Stimulated activated CD4-positive, alpha-beta T cell treated with anti-CD3 and anti-CD28 coated beads, TNF-alpha, amount 100 ng/mL, for 1 hour (primary cell): ENCODE results near the gene PDZRN3.

ENCODE experiments used
- DNase-seq, 3 donors: peaks; one replicate each; pipeline ENCODE4 v3.0.0-alpha.2; 2020; ENCODE audit warnings: low read depth in 3 of 3, low spot score in 1 of 3

The PDZRN3 gene

DNA sequence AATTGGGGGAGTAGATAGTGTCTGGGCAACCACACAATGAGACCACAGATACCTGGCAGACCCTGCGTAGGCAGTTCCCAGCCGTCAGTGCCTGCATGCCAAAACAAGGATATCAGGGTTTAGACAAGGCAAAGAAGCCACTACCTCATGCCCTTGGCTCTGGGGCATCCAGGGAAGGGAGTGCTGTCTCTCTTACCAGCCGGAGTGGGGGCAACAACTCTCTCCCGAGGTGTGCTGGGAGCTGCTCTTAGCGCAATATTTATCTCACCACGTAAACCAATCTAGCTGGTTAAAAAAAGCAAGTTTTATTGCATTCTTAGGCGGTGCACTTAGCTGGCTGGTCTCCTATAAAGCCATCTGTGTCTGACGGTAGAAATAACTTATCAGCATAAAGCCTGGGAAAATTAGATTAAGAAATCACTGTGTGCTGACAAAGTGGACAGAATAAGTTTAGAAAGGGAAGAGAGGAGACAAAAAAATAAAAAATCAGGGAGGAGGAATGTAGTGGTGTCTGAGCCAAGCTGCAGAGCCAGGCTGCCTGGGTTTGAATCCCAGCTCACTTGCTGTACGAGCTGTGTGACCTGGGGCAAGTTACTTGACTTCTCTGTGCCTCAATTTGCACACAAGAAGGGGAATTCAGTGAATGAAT is 273.2 kb downstream of the PDZRN3 start:
- DNase-seq = no peak

DNA sequence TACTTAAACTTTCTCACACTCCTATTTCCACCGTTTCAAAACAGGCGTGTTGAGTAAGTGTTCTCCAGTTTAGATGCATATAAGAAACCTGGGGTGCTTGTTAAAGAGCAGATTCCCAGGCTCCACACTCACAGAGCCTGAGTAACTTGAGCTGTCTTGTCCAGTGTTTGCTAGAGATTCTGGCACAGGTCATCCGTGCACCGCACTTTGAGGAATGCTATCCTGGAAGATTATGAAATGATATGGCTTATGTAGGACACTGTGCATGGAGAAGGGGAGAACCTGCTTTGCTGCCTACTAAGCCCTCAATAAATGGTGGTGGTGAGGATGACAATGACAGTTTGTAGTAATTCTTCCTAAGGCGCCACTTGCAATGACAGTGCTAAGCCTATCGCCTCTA is 273.7 kb downstream of the PDZRN3 start:
- DNase-seq = no peak

DNA sequence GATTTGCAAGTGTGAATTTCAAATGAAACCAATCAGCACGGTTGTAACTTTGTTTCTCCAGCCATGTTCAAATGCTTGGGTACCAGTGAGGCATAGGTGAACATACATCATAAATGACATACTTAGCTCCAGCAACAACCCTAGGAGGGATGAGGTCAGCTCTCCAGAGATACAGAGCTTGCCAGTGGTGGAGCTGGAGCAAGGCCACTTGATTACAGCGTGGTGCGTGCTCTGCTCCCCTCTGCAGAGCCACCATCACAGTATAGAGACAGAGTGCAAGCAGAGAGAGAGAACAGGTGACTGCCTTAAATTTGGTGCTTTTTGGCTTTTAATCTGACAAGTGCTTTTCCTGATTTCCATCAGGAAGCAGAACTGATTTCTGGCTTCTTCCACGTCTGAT is 275.1 kb downstream of the PDZRN3 start:
- no peak for DNase-seq

DNA sequence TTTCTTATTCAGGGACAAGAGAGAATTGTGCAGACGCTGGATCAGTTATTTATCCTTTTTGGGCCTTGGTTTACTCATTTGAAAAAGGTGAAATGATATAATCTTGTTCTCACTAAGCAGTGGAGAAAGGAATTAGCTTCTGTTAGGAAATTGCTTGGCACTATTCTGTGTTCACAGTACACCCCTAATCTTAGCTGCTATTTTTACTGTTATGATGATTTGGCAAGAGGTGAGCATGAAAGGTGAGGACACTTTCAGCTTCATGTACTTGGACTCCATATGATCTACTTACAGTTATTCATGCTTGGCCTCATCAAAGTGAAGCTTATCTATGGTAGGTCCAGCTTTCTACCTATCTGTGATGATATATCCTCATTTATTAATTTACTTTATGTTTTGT is 282.7 kb downstream of the PDZRN3 start:
- no peak for DNase-seq

DNA sequence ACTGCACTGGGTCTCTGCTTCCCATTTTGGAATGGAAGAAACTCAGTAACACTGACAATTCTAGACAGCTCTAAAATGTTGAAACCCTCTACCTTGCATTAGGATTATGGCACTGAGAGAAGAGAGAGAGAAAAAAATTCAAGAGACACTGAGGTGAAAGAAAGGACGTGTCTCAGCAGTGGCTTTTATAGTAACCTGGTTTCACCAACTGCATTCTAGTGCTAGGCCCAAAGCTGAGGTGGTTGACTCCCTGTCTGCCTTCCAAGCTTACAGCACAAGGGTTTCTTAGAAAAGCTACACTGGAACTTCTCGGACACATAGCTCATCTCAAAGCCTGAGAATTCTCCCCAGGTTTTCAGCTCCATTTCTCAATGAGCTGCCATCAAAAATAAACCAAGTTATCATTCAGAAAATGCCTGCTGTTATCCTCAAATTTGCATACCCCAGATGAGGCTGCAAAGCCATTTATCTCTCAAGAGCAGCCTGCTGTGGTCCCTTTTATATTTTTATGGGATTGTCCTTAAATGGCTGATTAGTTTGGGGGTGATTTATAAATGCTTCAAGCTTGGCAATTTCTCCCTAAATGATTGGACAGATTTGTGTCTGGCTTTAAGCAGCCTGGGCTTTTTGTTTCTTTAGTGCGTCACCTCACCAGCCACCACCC is 283.3 kb downstream of the PDZRN3 start:
- DNase-seq = no peak

DNA sequence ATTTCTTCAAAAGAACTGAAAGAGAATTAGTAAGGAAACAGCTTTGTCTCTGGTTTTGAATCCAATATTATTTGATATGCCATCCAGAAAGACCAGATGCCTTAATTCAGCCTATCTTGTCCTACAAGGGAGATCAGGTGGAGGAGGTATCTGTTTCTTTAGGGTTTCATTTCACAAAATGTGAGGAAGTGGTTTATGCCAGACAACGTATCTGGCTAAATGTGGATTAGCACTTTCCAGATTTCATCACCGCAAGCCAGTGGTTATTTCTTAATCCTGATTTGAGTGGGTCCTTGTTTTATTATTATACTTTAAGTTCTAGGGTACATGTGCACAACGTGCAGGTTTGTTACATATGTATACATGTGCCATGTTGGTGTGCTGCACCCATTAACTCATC is 292.2 kb downstream of the PDZRN3 start:
- DNase-seq = no peak
